Endothelial cell of umbilical vein (primary cell): Measurements from ENCODE around the gene MSH5. TPM values are rescaled to one million over a fixed set of nuclear protein-coding genes. Genes with fewer than 3 reads are reported as not detected.
A peak's percentile ranks its signal among the peaks of the same experiment; 100 is the strongest.

Source experiments
- BruUV-seq: library from RNA; stranded (reverse); fragments of 400-500 nt; replicated peaks from 2 replicates; lab custom pipeline; 2021; lab: Mats Ljungman, UMichigan
- CTCF ChIA-PET: fragments of 300-600, 350-600 bp; sonication (Branson Sonifier 250); formaldehyde crosslinking; loops from one replicate; lab custom pipeline; 2021; ENCODE audit warnings: antibody characterized with exemption, inconsistent platforms; lab: Charles Lee
- POLR2A ChIA-PET: fragments of 300-600, 350-600 bp; sonication (Branson Sonifier 250); formaldehyde crosslinking; loops from one replicate; lab custom pipeline; 2021; ENCODE audit warnings: antibody characterized with exemption, inconsistent platforms; lab: Charles Lee
- DNase-seq: peaks from one replicate; pipeline ENCODE4 v3.0.0-alpha.2; 2011; ENCODE audit warnings: low read depth, low spot score
- FAIRE-seq: peaks from 2 replicates; lab custom pipeline; 2011; peaks lifted over from hg19 to GRCh38; lab: Jason Lieb, UNC
- H2AFZ ChIP-seq: 2 replicates; pipeline ENCODE4 v1.6.0; 2012; ENCODE audit warnings: low read depth, low read length, control low read depth, inconsistent platforms
- H3K27ac ChIP-seq: 2 replicates; pipeline ENCODE4 v1.5.1; 2011; ENCODE audit warnings: low read depth, mild to moderate bottlenecking, control low read depth, low read length, moderate library complexity; ENCODE audit not compliant: insufficient read depth
- H3K27me3 ChIP-seq, 2 experiments: 2 replicates each; pipeline versions ENCODE4 v1.6.0 to v1.6.1; 2011; ENCODE audit warnings: low read length in 2 of 2, mixed read lengths in 1 of 2; ENCODE audit not compliant: control insufficient read depth in 2 of 2, insufficient read depth in 2 of 2
- H3K36me3 ChIP-seq, 2 experiments: 2 replicates in 1 of 2; 3 replicates in 1 of 2; pipeline ENCODE4 v1.5.1; 2011; ENCODE audit warnings: low read length in 2 of 2, mild to moderate bottlenecking in 1 of 2, moderate library complexity in 1 of 2; ENCODE audit not compliant: control insufficient read depth in 2 of 2, insufficient read depth in 2 of 2; ENCODE audit errors: extremely low read depth in 1 of 2
- H3K4me1 ChIP-seq: 3 replicates; pipeline ENCODE4 v1.5.1; 2011; ENCODE audit warnings: mild to moderate bottlenecking, low read length; ENCODE audit not compliant: control insufficient read depth, insufficient read depth; ENCODE audit errors: extremely low read depth
- H3K4me2 ChIP-seq: 2 replicates; pipeline ENCODE4 v1.6.1; 2011; ENCODE audit warnings: low read length, control low read depth, mixed read lengths; ENCODE audit not compliant: insufficient read depth
- H3K4me3 ChIP-seq, 3 experiments: fragments of 200-600 bp in 1 of 3; sonication (generic), shearing (Covaris generic) in 1 of 3; replicated peaks in 1 of 3; 2 replicates each; pipeline ENCODE4 v1.5.1; 2011 to 2016; ENCODE audit warnings: control low read depth in 3 of 3, low read length in 3 of 3, mild to moderate bottlenecking in 2 of 3, inconsistent platforms in 1 of 3, low read depth in 1 of 3, moderate library complexity in 1 of 3; ENCODE audit not compliant: insufficient read depth in 1 of 3
- H3K79me2 ChIP-seq: 2 replicates; pipeline ENCODE4 v1.6.0; 2012; ENCODE audit warnings: low read length, inconsistent platforms; ENCODE audit not compliant: control insufficient read depth, insufficient read depth
- H3K9ac ChIP-seq: replicated peaks from 2 replicates; pipeline ENCODE3; 2011; ENCODE audit warnings: low read length, control low read depth; ENCODE audit not compliant: insufficient read depth; ENCODE audit errors: extremely low read depth
- H3K9me1 ChIP-seq: replicated peaks from 3 replicates; pipeline ENCODE4 v1.6.0; 2011; ENCODE audit warnings: mild to moderate bottlenecking, low read length; ENCODE audit not compliant: control insufficient read depth, insufficient read depth; ENCODE audit errors: extremely low read depth
- H3K9me3 ChIP-seq: replicated peaks from 2 replicates; pipeline ENCODE4 v1.5.1; 2012; ENCODE audit warnings: low read length, inconsistent platforms; ENCODE audit not compliant: control insufficient read depth, insufficient read depth
- H4K20me1 ChIP-seq: replicated peaks from 2 replicates; pipeline ENCODE3; 2011; ENCODE audit warnings: mild to moderate bottlenecking, low read length; ENCODE audit not compliant: control insufficient read depth, insufficient read depth; ENCODE audit errors: extremely low read depth
- EZH2 ChIP-seq: IDR thresholded peaks from 2 replicates; pipeline ENCODE4 v1.6.1; 2012; ENCODE audit warnings: borderline replicate concordance, low read depth, mild to moderate bottlenecking, moderate library complexity, low read length, inconsistent platforms; ENCODE audit not compliant: severe bottlenecking
- FOS ChIP-seq: IDR thresholded peaks from 2 replicates; pipeline ENCODE4 v1.6.1; 2011; ENCODE audit warnings: mild to moderate bottlenecking, low read length, moderate library complexity, borderline replicate concordance; ENCODE audit not compliant: insufficient read depth
- GATA2 ChIP-seq: IDR thresholded peaks from 2 replicates; pipeline ENCODE4 v1.7.0; 2011; ENCODE audit warnings: low read depth, mild to moderate bottlenecking, moderate library complexity, mixed read lengths, low read length; ENCODE audit not compliant: insufficient read length, insufficient read depth
- MYC ChIP-seq: IDR thresholded peaks from one replicate; pipeline ENCODE4 v1.6.1; 2011; ENCODE audit warnings: mild to moderate bottlenecking, low read depth, low read length
- POLR2A ChIP-seq: IDR thresholded peaks from 2 replicates; pipeline ENCODE4 v1.6.1; 2012; ENCODE audit warnings: low read depth, mild to moderate bottlenecking, control low read depth, low read length
- POLR2AphosphoS5 ChIP-seq: IDR thresholded peaks from 2 replicates; pipeline ENCODE4 v1.6.1; 2012; ENCODE audit warnings: low read depth, mild to moderate bottlenecking, control low read depth, low read length, moderate library complexity; ENCODE audit not compliant: insufficient read depth
- dilution Hi-C: fragments of 300-500 bp; cut with MboI; formaldehyde crosslinking; loops from one replicate; pipeline ENCODE4 v1.15.0; 2019; ENCODE audit warnings: low sequenced_read_pairs; ENCODE audit not compliant: extremely low pct_ligation_motif_present
- intact Hi-C: fragments of 100-400 bp; cut with micrococcal nuclease; formaldehyde crosslinking; loops from one replicate; pipeline ENCODE4 v1.10.0; 2022
- polyA plus RNA-seq, 4 experiments: library from polyadenylated mRNA; depleted of rRNA in 3 of 4; stranded (reverse) in 3 of 4; unstranded in 1 of 4; fragments of >200 nt; gene quantifications; 2 replicates each; pipeline versions ENCODE4 v1.2.1 to v1.2.3, GENCODE V29; 2011 to 2012; ENCODE audit warnings: missing spikeins in 1 of 4
- total RNA-seq: library from RNA; stranded (reverse); gene quantifications from 2 replicates; pipeline ENCODE4 v1.2.3, GENCODE V29; 2021
- TF ChIP-seq, protein P1 (sequence below), 2 donors: IDR thresholded peaks; 1 replicate in 1 of 2; 2 replicates in 1 of 2; pipeline ENCODE4 v1.5.1; 2011; ENCODE audit warnings: low read length in 2 of 2, mild to moderate bottlenecking in 2 of 2, moderate library complexity in 2 of 2, control low read depth in 1 of 2, inconsistent platforms in 1 of 2, low read depth in 1 of 2; ENCODE audit not compliant: insufficient read depth in 1 of 2; ENCODE audit errors: extremely low read depth in 1 of 2
- TF ChIP-seq, protein P2 (sequence below): IDR thresholded peaks from 2 replicates; pipeline ENCODE4 v1.6.1; 2011; ENCODE audit not compliant: insufficient read depth, insufficient read length

MSH5 gene
- total and polyA plus RNA-seq, 2 donors (not counting 3 experiments of a cell fraction or from before 2014, with no cell fraction given): 27.1 to 43.8 TPM

DNA sequence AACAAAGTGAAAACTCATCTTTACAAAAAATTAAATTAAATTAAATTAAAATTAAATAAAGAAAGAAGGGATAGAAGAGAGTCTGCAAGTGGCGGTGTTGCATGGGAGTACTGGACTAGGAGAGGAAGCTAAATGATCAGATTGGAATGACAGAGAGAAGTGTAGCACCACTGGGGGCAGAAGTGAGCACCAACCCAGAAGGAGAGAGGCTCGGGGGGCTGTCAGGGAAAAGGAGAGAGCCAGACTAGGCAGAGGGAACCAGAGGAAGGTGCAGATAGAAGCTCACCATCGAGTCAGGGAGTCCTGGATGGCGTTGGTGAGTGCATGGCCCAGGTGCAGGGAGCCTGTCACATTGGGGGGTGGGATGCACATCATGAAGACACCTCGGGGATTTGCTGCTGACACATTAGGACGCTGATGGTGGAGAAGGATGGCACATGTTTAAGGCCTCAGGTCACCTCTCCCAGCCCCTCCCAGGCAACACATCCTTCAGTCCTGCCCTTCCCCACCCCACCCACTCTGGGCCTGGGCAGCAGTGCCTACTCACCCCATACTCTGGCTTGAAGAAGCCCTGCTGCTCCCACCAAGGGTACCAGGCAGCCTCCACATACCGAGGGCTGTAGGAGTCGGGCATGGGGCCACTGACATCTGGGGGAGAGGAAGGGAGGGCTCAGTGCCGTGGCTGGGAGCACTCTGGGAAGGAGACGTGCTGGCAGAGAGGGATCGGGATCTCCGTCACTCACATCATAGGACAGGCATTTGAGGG, 51.7 kb downstream of the MSH5 start:
- CTCF ChIA-PET: interaction anchor here (0.6 to 4.8 kb wide), 29 partner anchors 8 to 152 kb away, joined by 3 to 61 read pairs (median 3); partner anchors contain the start of genes DDAH2, GPANK1, HSPA1A and HSPA1B
- no TSS peak for BruUV-seq

More for the DNA sequence above, 51.7 kb downstream of the MSH5 start:
- Histone ChIP-seq H3K36me3 (peaks cover 0 to 7% of the 10 kb centered on the region in 2 experiments), H2AFZ (no peak overlapping the region), H3K79me2 (peaks cover 21% of the 10 kb centered on the region), H3K4me2 (no peak overlapping the region), H3K4me3 (no peak overlapping the region), H3K27ac (no peak overlapping the region), H4K20me1 (no peaks in the 10 kb centered on the region), H3K9me1 (no peaks in the 10 kb centered on the region), H3K27me3 (no peaks in the 10 kb centered on the region), H3K4me1 (peaks cover 15% of the 10 kb centered on the region), H3K9me3 (no peaks in the 10 kb centered on the region), H3K9ac (no peak overlapping the region)
- dilution Hi-C loops: no loop called here
- intact Hi-C loops: loop anchor here (1.0 kb wide), 1 partner anchor 61 kb away; no protein-coding TSS in a partner anchor
- peak; percentile 61 for DNase-seq
- TF ChIP-seq POLR2AphosphoS5 (no peak), MYC (no peak), POLR2A (no peak), FOS (no peak), GATA2 (no peak), EZH2 (no peak)
- TF ChIP-seq, protein P1, sequence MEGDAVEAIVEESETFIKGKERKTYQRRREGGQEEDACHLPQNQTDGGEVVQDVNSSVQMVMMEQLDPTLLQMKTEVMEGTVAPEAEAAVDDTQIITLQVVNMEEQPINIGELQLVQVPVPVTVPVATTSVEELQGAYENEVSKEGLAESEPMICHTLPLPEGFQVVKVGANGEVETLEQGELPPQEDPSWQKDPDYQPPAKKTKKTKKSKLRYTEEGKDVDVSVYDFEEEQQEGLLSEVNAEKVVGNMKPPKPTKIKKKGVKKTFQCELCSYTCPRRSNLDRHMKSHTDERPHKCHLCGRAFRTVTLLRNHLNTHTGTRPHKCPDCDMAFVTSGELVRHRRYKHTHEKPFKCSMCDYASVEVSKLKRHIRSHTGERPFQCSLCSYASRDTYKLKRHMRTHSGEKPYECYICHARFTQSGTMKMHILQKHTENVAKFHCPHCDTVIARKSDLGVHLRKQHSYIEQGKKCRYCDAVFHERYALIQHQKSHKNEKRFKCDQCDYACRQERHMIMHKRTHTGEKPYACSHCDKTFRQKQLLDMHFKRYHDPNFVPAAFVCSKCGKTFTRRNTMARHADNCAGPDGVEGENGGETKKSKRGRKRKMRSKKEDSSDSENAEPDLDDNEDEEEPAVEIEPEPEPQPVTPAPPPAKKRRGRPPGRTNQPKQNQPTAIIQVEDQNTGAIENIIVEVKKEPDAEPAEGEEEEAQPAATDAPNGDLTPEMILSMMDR (IDR thresholded peaks at IDR 0.05; ENCODE audit: extremely low read depth in 1 of 2, insufficient read depth in 1 of 2, low read depth in 1 of 2, low read length in 2 of 2): peak; percentile 61 to 75
- TF ChIP-seq, protein P2, sequence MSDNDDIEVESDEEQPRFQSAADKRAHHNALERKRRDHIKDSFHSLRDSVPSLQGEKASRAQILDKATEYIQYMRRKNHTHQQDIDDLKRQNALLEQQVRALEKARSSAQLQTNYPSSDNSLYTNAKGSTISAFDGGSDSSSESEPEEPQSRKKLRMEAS: no peak
- peak; percentile 60 for FAIRE-seq
- POLR2A ChIA-PET: interaction anchor here (0.6 to 1.6 kb wide), 3 partner anchors 23 to 36 kb away, joined by 3 to 4 read pairs (median 4); partner anchors contain the start of genes HSPA1A, HSPA1B and HSPA1L
